ENCODE results near the gene NCOA1. TPM values are rescaled to one million over a fixed set of nuclear protein-coding genes. Genes with fewer than 3 reads are reported as not detected.

NCOA1 gene
- total RNA-seq, 2 donors from 2014 or later, result 34.9 to 58.3 TPM

DNA sequence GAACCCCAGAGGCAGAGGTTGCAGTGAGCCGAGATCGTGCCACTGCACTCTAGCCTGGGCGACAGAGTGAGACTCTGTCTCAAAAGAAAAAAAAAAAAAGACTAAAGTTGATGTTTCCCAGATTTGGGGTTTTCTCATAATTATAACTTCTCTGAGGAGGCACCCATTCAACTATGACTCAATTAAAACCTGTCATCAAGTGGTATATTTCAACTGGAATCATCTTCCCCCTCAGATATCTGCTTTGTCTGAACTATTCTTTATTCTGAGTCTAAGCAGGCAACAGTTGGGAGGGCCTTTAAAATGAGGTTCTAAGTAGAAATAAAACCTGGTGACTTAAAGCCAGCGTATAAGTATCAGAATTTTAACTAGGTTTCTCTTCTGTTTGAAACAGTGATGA, 213.6 kb downstream of the NCOA1 start:
- Histone ChIP-seq H3K27ac (no peak overlapping the region), H3K27me3 (replicated peaks; ENCODE audit: insufficient read depth) (no peaks in the 10 kb centered on the region), H3K4me3 (no peak overlapping the region), H3K4me1 (ENCODE audit: control insufficient read depth in 1 of 2, low read depth in 2 of 2) (peaks cover 6 to 15% of the 10 kb centered on the region in 2 donors), H3K9me3 (no peaks in the 10 kb centered on the region), H3K36me3 (peaks cover 8% of the 10 kb centered on the region)
- ATAC-seq (ENCODE audit: insufficient number of reproducible peaks, low FRiP score, low read depth), result no peak
- TF ChIP-seq, protein P1, sequence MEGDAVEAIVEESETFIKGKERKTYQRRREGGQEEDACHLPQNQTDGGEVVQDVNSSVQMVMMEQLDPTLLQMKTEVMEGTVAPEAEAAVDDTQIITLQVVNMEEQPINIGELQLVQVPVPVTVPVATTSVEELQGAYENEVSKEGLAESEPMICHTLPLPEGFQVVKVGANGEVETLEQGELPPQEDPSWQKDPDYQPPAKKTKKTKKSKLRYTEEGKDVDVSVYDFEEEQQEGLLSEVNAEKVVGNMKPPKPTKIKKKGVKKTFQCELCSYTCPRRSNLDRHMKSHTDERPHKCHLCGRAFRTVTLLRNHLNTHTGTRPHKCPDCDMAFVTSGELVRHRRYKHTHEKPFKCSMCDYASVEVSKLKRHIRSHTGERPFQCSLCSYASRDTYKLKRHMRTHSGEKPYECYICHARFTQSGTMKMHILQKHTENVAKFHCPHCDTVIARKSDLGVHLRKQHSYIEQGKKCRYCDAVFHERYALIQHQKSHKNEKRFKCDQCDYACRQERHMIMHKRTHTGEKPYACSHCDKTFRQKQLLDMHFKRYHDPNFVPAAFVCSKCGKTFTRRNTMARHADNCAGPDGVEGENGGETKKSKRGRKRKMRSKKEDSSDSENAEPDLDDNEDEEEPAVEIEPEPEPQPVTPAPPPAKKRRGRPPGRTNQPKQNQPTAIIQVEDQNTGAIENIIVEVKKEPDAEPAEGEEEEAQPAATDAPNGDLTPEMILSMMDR (IDR thresholded peaks at IDR 0.05), result no peak
- no peak for DNase-seq (ENCODE audit: low spot score)

DNA sequence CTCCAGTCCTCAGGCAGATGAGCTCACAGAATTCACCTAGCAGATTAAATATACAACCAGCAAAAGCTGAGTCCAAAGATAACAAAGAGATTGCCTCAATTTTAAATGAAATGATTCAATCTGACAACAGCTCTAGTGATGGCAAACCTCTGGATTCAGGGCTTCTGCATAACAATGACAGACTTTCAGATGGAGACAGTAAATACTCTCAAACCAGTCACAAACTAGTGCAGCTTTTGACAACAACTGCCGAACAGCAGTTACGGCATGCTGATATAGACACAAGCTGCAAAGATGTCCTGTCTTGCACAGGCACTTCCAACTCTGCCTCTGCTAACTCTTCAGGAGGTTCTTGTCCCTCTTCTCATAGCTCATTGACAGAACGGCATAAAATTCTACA, 216.1 kb downstream of the NCOA1 start:
- no peak for ATAC-seq (ENCODE audit: insufficient number of reproducible peaks, low FRiP score, low read depth)
- Histone ChIP-seq H3K9me3 (no peaks in the 10 kb centered on the region), H3K4me1 (ENCODE audit: control insufficient read depth in 1 of 2, low read depth in 2 of 2) (peaks cover 6 to 15% of the 10 kb centered on the region in 2 donors), H3K36me3 (peaks cover 20% of the 10 kb centered on the region), H3K27me3 (replicated peaks; ENCODE audit: insufficient read depth) (no peaks in the 10 kb centered on the region), H3K27ac (no peak overlapping the region), H3K4me3 (no peak overlapping the region)
- TF ChIP-seq, protein P1 (IDR thresholded peaks at IDR 0.05), result no peak
- DNase-seq (ENCODE audit: low spot score), result no peak

DNA sequence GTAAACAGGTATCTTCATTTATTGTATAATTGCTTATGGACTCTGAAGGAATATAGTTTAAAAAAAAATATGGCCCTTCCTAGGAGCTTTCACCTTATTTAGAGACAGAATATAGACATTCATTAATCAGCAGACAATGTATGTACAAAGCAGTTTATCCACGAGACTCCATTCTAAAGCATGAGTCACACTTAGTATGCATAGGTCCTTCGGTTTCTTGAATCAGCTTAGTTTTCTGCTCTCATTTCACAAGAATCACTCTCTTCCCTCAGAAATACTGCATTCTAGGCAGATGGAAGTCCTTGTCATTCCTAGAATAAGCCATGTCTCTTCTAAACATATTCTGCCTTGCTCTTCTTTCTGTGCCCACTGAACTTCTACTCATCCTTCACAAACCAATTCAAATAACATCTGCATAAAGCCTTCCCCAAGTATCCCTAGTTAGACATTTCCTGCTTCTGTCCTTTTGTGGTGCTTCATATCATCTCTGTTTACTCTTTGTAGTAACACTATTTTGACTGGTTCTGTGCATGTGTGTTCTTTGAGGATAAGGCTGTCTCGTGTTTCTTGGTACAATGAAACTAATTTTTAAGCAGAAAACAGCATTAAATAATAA, 217.6 kb downstream of the NCOA1 start:
- Histone ChIP-seq H3K4me1 (ENCODE audit: control insufficient read depth in 1 of 2, low read depth in 2 of 2) (peaks cover 0 to under 1% of the 10 kb centered on the region in 2 donors), H3K27ac (no peak overlapping the region), H3K36me3 (peaks cover 21% of the 10 kb centered on the region), H3K4me3 (no peak overlapping the region), H3K9me3 (no peaks in the 10 kb centered on the region), H3K27me3 (replicated peaks; ENCODE audit: insufficient read depth) (no peaks in the 10 kb centered on the region)
- TF ChIP-seq, protein P1 (IDR thresholded peaks at IDR 0.05), result no peak
- no peak for DNase-seq (ENCODE audit: low spot score)
- ATAC-seq (ENCODE audit: insufficient number of reproducible peaks, low FRiP score, low read depth), result no peak

DNA sequence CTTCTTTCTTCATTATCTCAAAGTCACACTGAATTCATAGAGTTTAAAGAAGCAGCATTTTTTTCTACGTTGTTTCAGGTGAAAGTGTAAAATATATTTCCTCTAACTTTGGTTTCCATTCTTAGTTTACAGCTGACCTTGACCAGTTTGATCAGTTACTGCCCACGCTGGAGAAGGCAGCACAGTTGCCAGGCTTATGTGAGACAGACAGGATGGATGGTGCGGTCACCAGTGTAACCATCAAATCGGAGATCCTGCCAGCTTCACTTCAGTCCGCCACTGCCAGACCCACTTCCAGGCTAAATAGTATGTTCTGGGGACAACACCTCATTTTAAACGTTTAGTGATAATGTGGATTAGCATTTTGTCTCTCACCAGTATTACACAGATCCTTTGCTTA, 219.8 kb downstream of the NCOA1 start:
- DNase-seq (ENCODE audit: low spot score) (no peak), ATAC-seq (ENCODE audit: insufficient number of reproducible peaks, low FRiP score, low read depth) (no peak)
- H3K4me1 ChIP-seq (ENCODE audit: control insufficient read depth in 1 of 2, low read depth in 2 of 2), result no peaks in the 10 kb centered on the region
- no peak overlapping the region for H3K27ac ChIP-seq
- H3K27me3 ChIP-seq (replicated peaks; ENCODE audit: insufficient read depth), result no peaks in the 10 kb centered on the region
- H3K9me3 ChIP-seq, result no peaks in the 10 kb centered on the region
- peaks cover 21% of the 10 kb centered on the region for H3K36me3 ChIP-seq
- TF ChIP-seq, protein P1 (IDR thresholded peaks at IDR 0.05), result no peak
- no peak overlapping the region for H3K4me3 ChIP-seq

DNA sequence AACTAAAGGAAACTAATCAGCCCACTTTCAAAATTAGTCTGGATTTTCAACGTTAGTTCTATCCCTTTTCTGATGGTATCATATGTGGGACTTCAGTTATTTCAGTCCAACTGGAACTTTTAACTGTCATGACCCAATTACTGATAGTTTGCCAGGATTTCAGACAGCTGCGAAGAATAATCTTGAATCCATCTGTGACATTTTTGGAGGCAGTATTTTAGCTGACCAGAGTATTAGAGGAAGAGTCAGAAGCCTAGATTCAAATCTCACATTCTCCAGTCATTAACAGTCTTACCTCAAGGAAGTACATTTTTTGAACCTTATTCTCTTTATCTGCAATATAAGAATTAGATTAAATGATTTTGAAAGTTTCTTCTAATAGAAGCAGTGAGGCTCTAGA, 220.8 kb downstream of the NCOA1 start:
- no peak overlapping the region for H3K4me3 ChIP-seq
- TF ChIP-seq, protein P1 (IDR thresholded peaks at IDR 0.05), result no peak
- ATAC-seq (ENCODE audit: insufficient number of reproducible peaks, low FRiP score, low read depth), result no peak
- no peak for DNase-seq (ENCODE audit: low spot score)
- H3K4me1 ChIP-seq (ENCODE audit: control insufficient read depth in 1 of 2, low read depth in 2 of 2), result no peaks in the 10 kb centered on the region
- H3K27me3 ChIP-seq (replicated peaks; ENCODE audit: insufficient read depth), result no peaks in the 10 kb centered on the region
- peaks cover 21% of the 10 kb centered on the region for H3K36me3 ChIP-seq
- no peak overlapping the region for H3K27ac ChIP-seq
- H3K9me3 ChIP-seq, result no peaks in the 10 kb centered on the region
